Mesenchymal stem cell (in vitro differentiated cells and primary cell): ENCODE measurements around the gene SH3PXD2A.
"Not testable (repeated sequence)": the region's sequence is repeated elsewhere in the genome, so short reads cannot be mapped to it uniquely, and the experiment has no call there.

ENCODE experiments used
- DNase-seq: peaks from one replicate; pipeline ENCODE4 v3.0.0-alpha.2; 2013
- H2AFZ ChIP-seq: one replicate; pipeline ENCODE4 v1.6.1; 2013; ENCODE audit warnings: low read depth, mild to moderate bottlenecking, control low read depth, inconsistent platforms, low read length, moderate library complexity
- H2AK5ac ChIP-seq: 2 replicates; pipeline ENCODE4 v1.6.1; 2013; ENCODE audit warnings: low read length, moderate library complexity, mild to moderate bottlenecking, inconsistent platforms; ENCODE audit not compliant: severe bottlenecking
- H2BK120ac ChIP-seq: one replicate; pipeline ENCODE4 v1.6.1; 2013; ENCODE audit warnings: low read depth, mild to moderate bottlenecking, inconsistent platforms, low read length, moderate library complexity
- H2BK12ac ChIP-seq, 2 experiments: one replicate each; pipeline ENCODE4 v1.6.1; 2013; ENCODE audit warnings: inconsistent platforms in 2 of 2, low read length in 2 of 2, mild to moderate bottlenecking in 2 of 2, moderate library complexity in 2 of 2, control low read depth in 1 of 2
- H2BK15ac ChIP-seq: one replicate; pipeline ENCODE4 v1.6.1; 2013; ENCODE audit warnings: mild to moderate bottlenecking, low read depth, inconsistent platforms; ENCODE audit not compliant: poor library complexity, severe bottlenecking
- H2BK5ac ChIP-seq: 2 replicates; pipeline ENCODE4 v1.6.1; 2013; ENCODE audit warnings: low read depth, mild to moderate bottlenecking, low read length, control low read depth, inconsistent platforms; ENCODE audit not compliant: poor library complexity, severe bottlenecking
- H3K14ac ChIP-seq, 2 experiments: one replicate each; pipeline ENCODE4 v1.6.1; 2013; ENCODE audit warnings: inconsistent platforms in 2 of 2, low read length in 2 of 2, control low read depth in 1 of 2, mild to moderate bottlenecking in 1 of 2, moderate library complexity in 1 of 2
- H3K18ac ChIP-seq, 2 experiments: one replicate each; pipeline ENCODE4 v1.6.1; 2013; ENCODE audit warnings: inconsistent platforms in 2 of 2, low read length in 2 of 2, control low read depth in 1 of 2, low read depth in 1 of 2, mild to moderate bottlenecking in 1 of 2
- H3K23ac ChIP-seq, 2 experiments: one replicate each; pipeline ENCODE4 v1.6.1; 2013; ENCODE audit warnings: inconsistent platforms in 2 of 2, low read length in 2 of 2, mild to moderate bottlenecking in 2 of 2, moderate library complexity in 2 of 2, control low read depth in 1 of 2
- H3K27ac ChIP-seq: 2 replicates; pipeline ENCODE4 v1.5.1; 2013; ENCODE audit warnings: mild to moderate bottlenecking, moderate library complexity, low read length, control low read depth, inconsistent platforms; ENCODE audit not compliant: poor library complexity, severe bottlenecking
- H3K27me3 ChIP-seq, 2 experiments: 2 replicates each; pipeline versions ENCODE4 v1.6.1 to v1.7.0; 2013; ENCODE audit warnings: low read length in 2 of 2, mild to moderate bottlenecking in 2 of 2, moderate library complexity in 2 of 2, control low read depth in 1 of 2, inconsistent platforms in 1 of 2; ENCODE audit not compliant: control insufficient read depth in 1 of 2, insufficient read depth in 1 of 2
- H3K36me3 ChIP-seq, 2 experiments: 2 replicates each; pipeline versions ENCODE4 v1.6.1 to v1.7.0; 2013; ENCODE audit warnings: low read length in 2 of 2, control low read depth in 1 of 2, inconsistent platforms in 1 of 2, low read depth in 1 of 2, mild to moderate bottlenecking in 1 of 2; ENCODE audit not compliant: insufficient read depth in 2 of 2, control insufficient read depth in 1 of 2
- H3K4ac ChIP-seq, 2 experiments: one replicate each; pipeline ENCODE4 v1.6.1; 2013; ENCODE audit warnings: inconsistent platforms in 2 of 2, low read length in 2 of 2, mild to moderate bottlenecking in 2 of 2, moderate library complexity in 2 of 2, control low read depth in 1 of 2, low read depth in 1 of 2
- H3K4me1 ChIP-seq: 2 replicates; pipeline ENCODE4 v1.6.1; 2013; ENCODE audit warnings: low read depth, low read length, control low read depth; ENCODE audit not compliant: control insufficient read depth, insufficient read depth
- H3K4me2 ChIP-seq: 2 replicates; pipeline ENCODE4 v1.6.1; 2013; ENCODE audit warnings: low read length, mild to moderate bottlenecking, inconsistent platforms; ENCODE audit not compliant: poor library complexity, severe bottlenecking
- H3K4me3 ChIP-seq, 2 experiments: 2 replicates each; pipeline versions ENCODE4 v1.5.1 to v1.7.0; 2013; ENCODE audit warnings: low read length in 2 of 2, mild to moderate bottlenecking in 2 of 2, control low read depth in 1 of 2, low read depth in 1 of 2; ENCODE audit not compliant: insufficient read depth in 1 of 2
- H3K79me1 ChIP-seq: replicated peaks from 2 replicates; pipeline ENCODE4 v1.6.1; 2013; ENCODE audit warnings: mild to moderate bottlenecking, control low read depth, low read length, inconsistent platforms; ENCODE audit not compliant: poor library complexity, severe bottlenecking
- H3K9ac ChIP-seq: 2 replicates; pipeline ENCODE4 v1.7.0; 2013; ENCODE audit warnings: mild to moderate bottlenecking, low read length, moderate library complexity
- H3K9me3 ChIP-seq: 2 replicates; pipeline ENCODE4 v1.7.0; 2013; ENCODE audit warnings: mild to moderate bottlenecking, low read length; ENCODE audit not compliant: control insufficient read depth
- H4K8ac ChIP-seq: one replicate; pipeline ENCODE4 v1.6.1; 2013; ENCODE audit warnings: inconsistent platforms, mild to moderate bottlenecking, low read length, moderate library complexity
- H4K91ac ChIP-seq: one replicate; pipeline ENCODE4 v1.6.1; 2013; ENCODE audit warnings: mild to moderate bottlenecking, low read length, inconsistent platforms
- WGBS: methylation state at CpG from one replicate; pipeline ENCODE4 v1.1.7; 2013; ENCODE audit warnings: mixed read lengths; 5-methylcytosine and 5-hydroxymethylcytosine counted together

The SH3PXD2A gene

GRCh38 chr10:103607051-103607450 lies 248.3 kb downstream of the SH3PXD2A start:
- 100% methylated on average over 3 of the region's 32 CpGs for WGBS
- DNase-seq: not testable (repeated sequence)

DNA sequence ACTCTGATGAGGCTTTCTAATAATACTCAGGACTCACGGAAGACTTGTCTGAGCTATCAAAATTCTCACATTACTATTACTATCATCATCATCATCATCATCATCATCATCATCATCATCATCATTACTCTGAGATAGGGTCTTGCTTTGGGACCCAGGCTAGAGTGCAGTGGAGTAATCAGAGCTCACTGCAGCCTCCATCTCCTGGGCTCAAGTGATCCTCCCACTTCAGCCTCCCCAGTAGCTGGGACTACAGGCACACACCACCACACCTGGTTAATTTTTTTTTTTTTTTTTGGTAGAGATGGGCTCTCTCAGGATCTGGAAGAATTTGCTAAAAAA lies 249.3 kb downstream of the SH3PXD2A start:
- not testable (repeated sequence) for H4K91ac ChIP-seq, H3K79me1 ChIP-seq, H4K8ac ChIP-seq, DNase-seq, H3K4ac ChIP-seq, H3K4me1 ChIP-seq, H3K27ac ChIP-seq, H2BK12ac ChIP-seq, H3K9me3 ChIP-seq, H2AFZ ChIP-seq, H3K4me2 ChIP-seq, H3K27me3 ChIP-seq, H2AK5ac ChIP-seq, H2BK5ac ChIP-seq, H2BK15ac ChIP-seq, H3K9ac ChIP-seq, H3K4me3 ChIP-seq, H2BK120ac ChIP-seq, H3K14ac ChIP-seq, H3K18ac ChIP-seq, H3K23ac ChIP-seq
- 88% methylated on average over 1 of the region's 1 CpG for WGBS
- peaks cover 35 to 74% of the 10 kb centered on the region in 2 experiments for H3K36me3 ChIP-seq

More at GRCh38 chr10:103607051-103607450, 248.3 kb downstream of the SH3PXD2A start:
- H2AFZ ChIP-seq, H2BK120ac ChIP-seq, H3K4me1 ChIP-seq, H4K91ac ChIP-seq, H3K14ac ChIP-seq, H3K79me1 ChIP-seq, H3K18ac ChIP-seq, H3K27ac ChIP-seq, H2BK12ac ChIP-seq, H3K9me3 ChIP-seq, H3K9ac ChIP-seq, H3K4me2 ChIP-seq, H2AK5ac ChIP-seq, H4K8ac ChIP-seq, H2BK15ac ChIP-seq, H3K4me3 ChIP-seq, H3K4ac ChIP-seq, H2BK5ac ChIP-seq, H3K27me3 ChIP-seq, H3K23ac ChIP-seq: not testable (repeated sequence)
- H3K36me3 ChIP-seq: peaks cover 26 to 74% of the 10 kb centered on the region in 2 experiments

GRCh38 chr10:103605359-103606096 lies 249.8 kb downstream of the SH3PXD2A start:
- no peak overlapping the region for H3K14ac ChIP-seq
- H3K9me3 ChIP-seq: no peaks in the 10 kb centered on the region
- peak; percentile 33 for DNase-seq
- H3K23ac ChIP-seq: no peak overlapping the region
- no peak overlapping the region for H3K4me2 ChIP-seq
- H4K91ac ChIP-seq: no peak overlapping the region
- no peak overlapping the region for H3K27ac ChIP-seq
- no peak overlapping the region for H2BK15ac ChIP-seq
- no peak overlapping the region for H3K18ac ChIP-seq
- H2BK120ac ChIP-seq: no peak overlapping the region
- H3K4me3 ChIP-seq: no peak overlapping the region
- H2AFZ ChIP-seq: no peak overlapping the region
- WGBS: 88% methylated on average over 12 of the region's 12 CpGs
- H3K9ac ChIP-seq: peak overlapping the region; percentile 9
- no peaks in the 10 kb centered on the region for H3K27me3 ChIP-seq
- no peak overlapping the region for H2BK12ac ChIP-seq
- no peak overlapping the region for H2AK5ac ChIP-seq
- H4K8ac ChIP-seq: no peak overlapping the region
- H3K79me1 ChIP-seq: no peaks in the 10 kb centered on the region
- no peak overlapping the region for H2BK5ac ChIP-seq
- peaks cover 3% of the 10 kb centered on the region for H3K4me1 ChIP-seq
- H3K4ac ChIP-seq: no peak overlapping the region
- peaks cover 35 to 74% of the 10 kb centered on the region in 2 experiments for H3K36me3 ChIP-seq

GRCh38 chr10:103603382-103603781 lies 252.0 kb downstream of the SH3PXD2A start:
- H3K4ac ChIP-seq: no peak overlapping the region
- no peak overlapping the region for H2AFZ ChIP-seq
- no peak overlapping the region for H2BK12ac ChIP-seq
- WGBS: 98% methylated on average over 23 of the region's 23 CpGs
- H3K4me3 ChIP-seq: no peak overlapping the region
- no peak for DNase-seq
- H3K18ac ChIP-seq: no peak overlapping the region
- no peak overlapping the region for H2AK5ac ChIP-seq
- no peaks in the 10 kb centered on the region for H3K4me1 ChIP-seq
- H3K27ac ChIP-seq: no peak overlapping the region
- H3K36me3 ChIP-seq: peaks cover 33 to 59% of the 10 kb centered on the region in 2 experiments
- no peak overlapping the region for H2BK120ac ChIP-seq
- no peaks in the 10 kb centered on the region for H3K79me1 ChIP-seq
- H2BK5ac ChIP-seq: no peak overlapping the region
- no peaks in the 10 kb centered on the region for H3K27me3 ChIP-seq
- no peak overlapping the region for H3K9ac ChIP-seq
- H2BK15ac ChIP-seq: no peak overlapping the region
- no peaks in the 10 kb centered on the region for H3K9me3 ChIP-seq
- no peak overlapping the region for H4K8ac ChIP-seq
- H3K4me2 ChIP-seq: no peak overlapping the region
- H3K14ac ChIP-seq: no peak overlapping the region
- H4K91ac ChIP-seq: no peak overlapping the region
- H3K23ac ChIP-seq: no peak overlapping the region
